Mesodermal cell (in vitro differentiated cells): ENCODE measurements around the gene HSPD1.
A peak's percentile ranks its signal among the peaks of the same experiment; 100 is the strongest.
"Not testable (repeated sequence)": the region's sequence is repeated elsewhere in the genome, so short reads cannot be mapped to it uniquely, and the experiment has no call there.

Experiments
- H3K27ac ChIP-seq: 2 replicates; pipeline ENCODE4 v1.7.0; 2013; ENCODE audit warnings: mild to moderate bottlenecking, low read depth, low read length, moderate library complexity; ENCODE audit not compliant: severe bottlenecking
- H3K36me3 ChIP-seq: 2 replicates; pipeline ENCODE4 v1.7.1; 2013; ENCODE audit warnings: mild to moderate bottlenecking, low read length, moderate library complexity; ENCODE audit not compliant: control insufficient read depth, insufficient read depth
- H3K4me1 ChIP-seq: one replicate; pipeline ENCODE4 v1.7.1; 2013; ENCODE audit warnings: mild to moderate bottlenecking, low read length; ENCODE audit not compliant: insufficient read depth, control insufficient read depth, poor library complexity, severe bottlenecking
- H3K4me3 ChIP-seq: 2 replicates; pipeline ENCODE4 v1.7.0; 2013; ENCODE audit warnings: low read length, control low read depth, mild to moderate bottlenecking; ENCODE audit not compliant: insufficient read depth, poor library complexity, severe bottlenecking; ENCODE audit errors: extremely low read depth
- H3K9me3 ChIP-seq: 2 replicates; pipeline ENCODE4 v1.7.1; 2013; ENCODE audit warnings: mild to moderate bottlenecking, low read length, moderate library complexity; ENCODE audit not compliant: control insufficient read depth
- WGBS, 2 experiments: methylation state at CpG; one replicate each; pipeline ENCODE4 v1.1.5; 2013; ENCODE audit warnings: missing lambda C conversion rate in 2 of 2; ENCODE audit not compliant: insufficient coverage in 2 of 2; 5-methylcytosine and 5-hydroxymethylcytosine counted together

HSPD1 gene

DNA sequence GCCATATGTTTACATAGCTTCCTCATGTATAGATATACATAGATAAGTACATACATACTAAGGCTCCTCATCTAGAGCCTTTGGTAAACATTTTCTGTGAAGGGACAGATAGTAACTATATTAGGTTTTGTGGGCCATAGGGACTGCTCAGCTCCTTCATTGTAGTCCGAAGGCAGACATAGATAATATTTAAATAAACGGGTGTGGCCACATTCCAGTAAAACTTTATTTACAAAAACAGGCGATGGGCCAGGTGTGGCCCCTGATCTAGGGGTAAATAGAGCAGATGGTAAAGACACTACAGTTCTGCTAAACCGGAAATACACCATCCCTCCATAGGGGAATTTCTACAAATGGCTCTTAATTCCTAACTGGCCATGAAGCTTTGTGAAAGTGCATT, 39.0 kb downstream of the HSPD1 start:
- no peak overlapping the region for H3K4me3 ChIP-seq
- H3K4me1 ChIP-seq: no peaks in the 10 kb centered on the region
- H3K9me3 ChIP-seq: no peaks in the 10 kb centered on the region
- WGBS, 2 experiments: 80% methylated on average over 1 of the region's 4 CpGs; no CpG with 5 or more reads in 1 of the 2 experiments
- H3K27ac ChIP-seq: no peak overlapping the region
- peaks cover 44% of the 10 kb centered on the region for H3K36me3 ChIP-seq

DNA sequence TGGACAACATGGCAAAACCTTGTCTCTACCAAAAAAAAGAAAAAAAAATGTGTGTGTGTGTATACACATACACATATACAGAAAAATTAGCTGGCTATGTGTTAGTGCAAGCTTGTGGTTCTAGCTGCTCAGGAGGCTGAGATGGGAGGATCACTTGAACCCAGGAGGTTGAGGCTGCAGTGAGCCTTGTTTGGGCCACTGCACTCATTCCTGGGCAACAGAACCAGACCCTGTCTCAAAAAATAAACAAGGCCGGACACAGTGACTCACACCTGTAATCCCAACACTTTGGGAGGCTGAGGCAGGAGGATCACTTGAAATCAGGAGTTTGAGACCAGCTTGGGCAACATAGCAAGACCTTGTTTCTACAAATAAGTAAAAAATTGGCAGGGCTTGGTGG, 44.2 kb downstream of the HSPD1 start:
- WGBS, 2 experiments: 100% methylated on average over 1 of the region's 1 CpG; no CpG with 5 or more reads in 1 of the 2 experiments
- no peak overlapping the region for H3K4me3 ChIP-seq
- H3K9me3 ChIP-seq: no peaks in the 10 kb centered on the region
- H3K27ac ChIP-seq: no peak overlapping the region
- H3K4me1 ChIP-seq: peaks cover 9% of the 10 kb centered on the region
- H3K36me3 ChIP-seq: peaks cover 14% of the 10 kb centered on the region

DNA sequence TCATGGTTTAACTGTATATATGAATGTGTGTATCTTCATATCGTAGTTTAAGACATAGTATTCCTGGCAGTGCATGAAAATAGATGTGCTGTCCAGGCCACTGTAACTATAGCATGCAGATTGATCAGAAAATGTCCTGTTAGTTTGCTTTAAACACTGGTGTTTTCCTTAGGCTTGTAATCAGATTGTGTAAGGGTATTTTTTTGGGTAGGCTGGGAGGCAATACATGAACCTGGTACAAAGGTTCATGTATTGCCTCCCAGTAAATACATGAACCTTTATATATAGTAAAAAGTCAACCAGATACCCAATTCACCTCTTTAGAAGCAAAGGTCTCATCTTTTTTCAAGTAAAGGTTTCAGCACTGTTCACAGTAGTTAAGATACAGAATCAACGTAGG, 44.7 kb downstream of the HSPD1 start:
- WGBS, 2 experiments: 100% methylated on average over 2 of the region's 2 CpGs
- H3K27ac ChIP-seq: no peak overlapping the region
- no peaks in the 10 kb centered on the region for H3K9me3 ChIP-seq
- peaks cover 13% of the 10 kb centered on the region for H3K36me3 ChIP-seq
- H3K4me1 ChIP-seq: peaks cover 9% of the 10 kb centered on the region
- peak overlapping the region; percentile 90 for H3K4me3 ChIP-seq

DNA sequence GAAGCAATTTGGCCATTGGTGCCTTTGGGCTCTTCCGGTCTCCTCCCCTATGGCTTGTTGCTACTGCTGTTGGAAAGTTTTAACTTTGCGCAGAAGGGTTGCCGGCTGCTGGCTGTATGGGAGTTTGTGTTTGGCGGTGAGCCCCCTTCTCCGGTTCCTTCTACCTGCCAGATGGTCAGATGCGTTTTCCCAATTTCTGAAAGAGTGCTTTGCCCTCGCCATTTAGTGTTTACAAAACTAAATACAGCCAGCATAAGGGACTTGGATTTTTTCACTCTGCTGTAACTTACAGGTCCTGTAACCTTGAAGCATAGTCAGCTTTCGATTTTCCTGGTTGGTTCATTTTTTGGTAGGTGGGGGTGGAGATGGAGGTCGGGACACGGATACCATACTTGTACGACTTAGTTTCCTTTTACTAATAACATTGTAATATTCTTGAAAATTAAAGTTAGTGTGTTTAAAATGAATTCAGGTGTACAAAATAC, 45.7 kb downstream of the HSPD1 start:
- Histone ChIP-seq H3K4me1 (peaks cover 9% of the 10 kb centered on the region), H3K27ac (peak overlapping the region; percentile 100), H3K4me3 (peak overlapping the region; percentile 90), H3K36me3 (peaks cover 10% of the 10 kb centered on the region), H3K9me3 (no peaks in the 10 kb centered on the region)
- WGBS, 2 experiments: 0% methylated on average over 6 to 7 of the region's 11 CpGs

DNA sequence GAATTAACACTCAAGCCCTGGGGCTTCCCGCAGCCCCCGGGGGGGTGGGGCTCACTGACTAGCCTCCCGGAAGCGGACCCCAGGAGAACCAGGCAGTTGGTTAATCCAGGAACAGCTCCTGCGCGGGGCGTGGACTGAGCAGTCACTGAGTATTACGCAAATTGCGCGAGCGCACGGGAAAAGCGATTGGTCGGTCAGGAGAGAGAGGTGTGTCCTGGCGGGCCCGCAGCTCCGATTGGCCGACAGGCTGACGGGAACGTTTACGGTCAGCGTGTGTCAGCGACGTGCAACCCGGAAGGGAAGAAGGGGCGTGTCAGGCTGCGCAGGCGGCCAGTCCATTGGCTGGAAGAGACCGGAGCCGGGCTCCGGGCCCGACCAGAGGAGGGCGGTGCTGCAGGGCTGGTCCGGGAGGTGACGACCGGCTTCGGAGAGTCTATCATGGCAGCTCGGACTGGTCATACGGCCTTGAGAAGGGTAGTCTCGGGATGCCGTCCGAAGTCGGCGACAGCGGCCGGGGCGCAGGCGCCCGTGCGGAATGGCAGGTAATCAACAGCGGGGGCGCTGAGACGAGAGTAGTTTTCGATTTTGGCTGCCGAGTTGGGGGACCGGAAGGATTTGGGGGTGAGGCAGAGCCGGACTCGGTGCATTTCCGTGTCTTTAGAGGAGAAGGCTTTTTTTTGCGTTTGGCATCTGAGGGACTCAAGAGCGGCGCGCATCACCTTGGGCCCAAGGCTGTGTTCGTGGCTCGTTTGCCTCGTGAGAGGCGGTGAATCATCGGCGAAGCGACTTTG, 46.3 kb downstream of the HSPD1 start, which contains the start of gene COQ10B:
COQ10B (plus strand) TSS at position 430 of the 791 bp plus-strand sequence; CDS start at position 439, 9 bp downstream.
- Histone ChIP-seq H3K9me3 (no peaks in the 10 kb centered on the region), H3K4me3 (peak within 1 kb of the TSS; percentile 90), H3K36me3 (peaks cover 9% of the 10 kb centered on the region), H3K4me1 (peaks cover 9% of the 10 kb centered on the region), H3K27ac (peak within 1 kb of the TSS; percentile 100)
- WGBS, 2 experiments: 0% methylated on average over 56 to 70 of the region's 70 CpGs

DNA sequence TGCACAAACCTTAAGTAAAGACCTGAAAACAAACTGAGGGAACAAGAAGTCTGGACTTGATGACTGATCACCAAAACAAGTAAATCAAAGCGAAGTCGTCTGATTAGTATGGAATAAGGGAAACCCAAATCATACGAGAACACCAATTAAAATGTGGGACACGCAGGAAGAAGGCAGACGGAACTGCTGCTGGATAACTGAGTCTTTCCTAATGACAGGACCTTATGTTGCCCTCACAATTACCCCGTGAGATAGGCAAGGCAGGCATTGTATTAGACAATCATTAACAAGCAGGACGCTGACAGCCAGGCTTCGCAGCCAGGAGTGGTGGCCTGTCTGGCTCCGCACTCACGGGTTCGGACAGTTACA, 46.9 kb downstream of the HSPD1 start:
- peaks cover 9% of the 10 kb centered on the region for H3K36me3 ChIP-seq
- H3K4me1 ChIP-seq: peaks cover 9% of the 10 kb centered on the region
- H3K27ac ChIP-seq: peak overlapping the region; percentile 86
- peak overlapping the region; percentile 90 for H3K4me3 ChIP-seq
- 16 to 21% methylated on average over 7 to 10 of the region's 11 CpGs for WGBS, 2 experiments
- no peaks in the 10 kb centered on the region for H3K9me3 ChIP-seq

DNA sequence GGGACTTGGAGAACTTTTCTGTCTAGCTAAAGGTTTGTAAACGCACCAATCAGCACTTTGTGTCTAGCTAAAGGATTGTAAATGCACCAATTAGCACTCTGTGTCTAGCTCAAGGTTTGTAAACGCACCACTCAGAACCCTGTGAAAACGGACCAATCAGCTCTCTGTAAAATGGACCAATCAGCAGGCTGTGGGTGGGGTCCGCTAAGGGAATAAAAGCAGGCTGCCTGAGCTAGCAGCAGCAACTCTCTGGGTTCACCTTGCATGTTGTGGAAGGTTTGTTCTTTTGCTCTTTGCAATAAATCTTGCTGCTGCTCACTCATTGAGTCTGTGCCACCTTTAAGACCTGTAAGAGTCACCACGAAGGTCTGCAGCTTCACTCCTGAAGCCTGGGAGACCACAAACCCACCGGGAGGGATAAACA, 48.7 kb downstream of the HSPD1 start:
- not testable (repeated sequence) for H3K36me3 ChIP-seq, H3K4me1 ChIP-seq, H3K27ac ChIP-seq, H3K9me3 ChIP-seq, H3K4me3 ChIP-seq
- 88 to 89% methylated on average over 6 of the region's 6 CpGs for WGBS, 2 experiments

DNA sequence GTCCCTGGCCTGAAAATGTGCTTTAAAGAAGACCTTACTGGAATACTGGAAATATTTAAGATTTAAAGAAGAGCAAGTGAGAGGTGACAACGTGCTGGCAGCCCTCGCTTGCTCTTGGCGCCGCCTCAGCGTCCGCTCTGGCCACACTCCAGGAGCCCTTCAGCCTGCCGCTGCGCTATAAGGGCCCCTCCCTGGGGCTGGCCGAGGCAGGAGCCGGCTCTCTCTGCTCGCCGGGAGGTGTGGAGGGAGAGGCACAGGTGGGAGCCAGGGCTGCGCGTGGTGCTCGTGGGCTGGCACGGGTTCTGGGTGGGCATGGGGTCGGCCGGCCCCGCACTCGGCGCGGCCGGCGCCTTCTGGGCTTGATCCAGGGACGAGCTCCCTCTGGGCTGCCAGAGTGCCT, 49.2 kb downstream of the HSPD1 start:
- no peak overlapping the region for H3K4me3 ChIP-seq
- 91 to 96% methylated on average over 14 to 24 of the region's 25 CpGs for WGBS, 2 experiments
- H3K4me1 ChIP-seq: peaks cover 9% of the 10 kb centered on the region
- H3K36me3 ChIP-seq: peaks cover 3% of the 10 kb centered on the region
- no peaks in the 10 kb centered on the region for H3K9me3 ChIP-seq
- H3K27ac ChIP-seq: no peak overlapping the region

DNA sequence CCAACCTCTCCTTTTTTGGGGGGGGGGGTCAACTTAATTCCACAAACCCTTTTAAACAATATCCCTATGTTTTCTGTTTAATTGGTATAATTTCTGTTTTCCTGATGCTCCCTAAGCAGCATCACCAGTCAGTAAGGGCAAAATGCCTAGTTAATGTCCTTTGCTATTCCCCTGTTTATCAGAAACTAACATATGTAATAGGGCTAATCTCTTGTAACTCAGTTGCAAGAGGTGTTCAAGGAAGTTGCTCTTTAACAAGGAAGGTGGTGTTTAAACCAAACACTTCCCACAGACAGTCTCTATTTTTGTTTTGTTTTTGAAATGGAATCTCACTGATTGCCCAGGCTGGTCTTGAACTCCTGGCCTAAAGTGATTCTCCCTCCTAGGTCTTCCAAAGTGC, 52.8 kb downstream of the HSPD1 start:
- Histone ChIP-seq H3K27ac (no peak overlapping the region), H3K9me3 (no peaks in the 10 kb centered on the region), H3K4me3 (no peak overlapping the region), H3K4me1 (peaks cover 9% of the 10 kb centered on the region), H3K36me3 (no peaks in the 10 kb centered on the region)

DNA sequence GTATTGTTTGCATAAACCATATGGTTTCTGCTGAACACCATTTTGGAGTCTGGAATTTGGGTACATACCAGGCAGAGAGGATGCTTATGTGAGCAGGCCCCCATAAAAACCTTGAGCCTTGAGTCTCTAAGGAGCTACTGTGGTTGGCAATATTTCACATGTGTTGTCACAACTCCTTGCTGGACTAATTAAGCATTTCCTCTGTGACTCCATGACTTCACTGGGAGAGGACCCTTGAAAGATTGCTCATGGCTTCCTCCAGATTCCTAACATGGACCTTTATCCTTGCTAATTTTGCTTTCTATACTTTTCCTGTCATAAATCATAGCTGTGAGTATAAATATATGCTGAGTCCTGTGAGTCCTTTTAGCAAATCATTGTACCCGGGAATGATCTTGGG, 53.9 kb downstream of the HSPD1 start:
- no peaks in the 10 kb centered on the region for H3K36me3 ChIP-seq
- no peak overlapping the region for H3K4me3 ChIP-seq
- WGBS, 2 experiments: no CpG with 5 or more reads among the region's 1 CpG
- H3K27ac ChIP-seq: no peak overlapping the region
- no peaks in the 10 kb centered on the region for H3K9me3 ChIP-seq
- H3K4me1 ChIP-seq: peaks cover 9% of the 10 kb centered on the region

DNA sequence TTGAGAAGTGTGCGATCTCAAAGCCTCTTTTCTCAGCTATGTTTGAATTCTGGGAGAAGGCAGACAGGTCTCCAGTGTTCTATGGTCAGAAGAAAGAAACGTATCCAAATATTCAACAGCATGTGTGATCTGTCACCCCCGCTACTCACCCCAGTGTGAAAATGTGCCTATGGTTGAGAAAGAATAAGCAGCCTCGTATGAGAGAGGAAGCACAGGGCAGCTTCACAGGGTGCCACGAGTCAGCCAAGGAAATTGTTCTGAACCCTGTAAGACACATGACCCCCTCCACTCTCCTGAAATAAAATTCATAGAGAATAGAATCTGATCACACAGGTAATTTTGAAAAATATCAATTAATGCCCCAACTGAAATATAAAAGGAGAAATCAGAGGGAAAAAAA, 56.8 kb downstream of the HSPD1 start:
- Histone ChIP-seq H3K4me1 (peaks cover 9% of the 10 kb centered on the region), H3K9me3 (no peaks in the 10 kb centered on the region), H3K36me3 (no peaks in the 10 kb centered on the region), H3K27ac (no peak overlapping the region), H3K4me3 (no peak overlapping the region)
- 89 to 100% methylated on average over 2 to 3 of the region's 5 CpGs for WGBS, 2 experiments
